DMS114 treated with DMSO at 0.1 percent for 48 hours (cell line): ENCODE data around the gene CD55.

ENCODE experiments used
- DNase-seq: peaks from one replicate; lab custom pipeline; 2025; ENCODE audit not compliant: unreplicated experiment; lab: John Stamatoyannopoulos, UW

Gene CD55, protein sequence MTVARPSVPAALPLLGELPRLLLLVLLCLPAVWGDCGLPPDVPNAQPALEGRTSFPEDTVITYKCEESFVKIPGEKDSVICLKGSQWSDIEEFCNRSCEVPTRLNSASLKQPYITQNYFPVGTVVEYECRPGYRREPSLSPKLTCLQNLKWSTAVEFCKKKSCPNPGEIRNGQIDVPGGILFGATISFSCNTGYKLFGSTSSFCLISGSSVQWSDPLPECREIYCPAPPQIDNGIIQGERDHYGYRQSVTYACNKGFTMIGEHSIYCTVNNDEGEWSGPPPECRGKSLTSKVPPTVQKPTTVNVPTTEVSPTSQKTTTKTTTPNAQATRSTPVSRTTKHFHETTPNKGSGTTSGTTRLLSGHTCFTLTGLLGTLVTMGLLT

GRCh38 chr1:207321079-207321789 lies at the start of gene CD55:
Gene CD55, plus strand, starts transcription at chr1:207321678. Its CDS starts 88 bp downstream, at chr1:207321766.
- peak; percentile 86 for DNase-seq

DNA sequence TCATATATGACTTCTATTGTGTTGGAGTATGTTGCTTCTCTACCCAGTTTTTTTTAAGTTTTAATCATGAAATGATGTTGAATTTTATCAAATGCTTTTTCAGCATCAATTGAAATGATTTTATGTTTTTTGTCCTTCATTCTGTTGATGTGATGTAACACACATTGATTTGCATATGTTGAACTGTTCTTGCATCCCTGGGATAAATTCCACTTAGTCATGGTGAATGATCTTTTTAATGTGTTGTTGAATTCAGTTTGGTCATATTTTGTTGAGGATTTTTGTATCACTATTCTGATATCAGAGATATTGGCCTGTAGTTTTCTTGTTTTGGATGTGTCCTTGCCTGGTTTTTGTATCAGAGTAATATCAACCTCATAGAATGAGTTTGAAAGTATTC lies 46.6 kb upstream of the CD55 start:
- DNase-seq: no peak

- DNase-seq: no peak
Measured at GRCh38 chr1:207276465-207276864, 45.0 kb upstream of the CD55 start.

- no peak for DNase-seq
Measured at GRCh38 chr1:207277241-207277640, 44.2 kb upstream of the CD55 start.

DNA sequence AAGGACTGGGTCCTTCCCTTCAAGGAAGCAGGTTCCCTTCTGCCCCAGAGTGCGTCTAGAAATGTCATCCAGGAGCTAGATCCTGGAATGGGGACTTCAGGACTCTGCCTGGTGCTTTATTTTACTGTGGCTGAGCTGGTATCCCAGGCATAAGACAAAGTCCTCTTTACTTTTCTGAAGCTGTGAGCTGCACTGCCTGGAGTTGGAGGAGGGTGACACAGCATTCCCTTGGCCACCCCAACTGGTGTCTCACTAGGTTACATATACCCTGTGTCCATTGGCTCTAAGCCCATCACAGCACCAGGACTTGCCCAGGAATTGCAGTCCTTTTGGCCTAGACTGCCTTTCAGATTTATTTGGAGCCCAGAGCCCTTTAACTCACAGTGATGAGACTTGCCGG lies 41.8 kb upstream of the CD55 start:
- no peak for DNase-seq

- no peak for DNase-seq
Measured at GRCh38 chr1:207280706-207281105, 40.8 kb upstream of the CD55 start.

DNA sequence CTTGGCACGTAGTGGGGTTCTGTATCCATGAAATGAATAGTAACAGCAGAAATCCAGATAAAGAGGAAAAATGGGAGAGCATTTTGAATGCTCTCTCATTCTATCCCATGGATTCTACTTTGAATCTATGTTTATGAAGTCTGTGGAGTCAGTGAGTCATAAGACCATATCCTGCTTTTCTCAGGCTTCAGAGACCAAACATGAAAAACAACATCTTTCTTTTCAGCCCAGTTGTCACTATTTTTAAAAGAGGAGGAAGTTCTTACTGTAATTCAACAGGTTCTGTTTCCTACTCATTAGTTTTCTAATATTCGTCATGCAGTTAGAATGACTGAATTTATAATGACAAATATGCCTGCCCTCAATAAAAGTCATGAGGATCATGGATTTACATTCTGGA lies 39.4 kb upstream of the CD55 start:
- no peak for DNase-seq

GRCh38 chr1:207282496-207283380 lies 38.7 kb upstream of the CD55 start:
- DNase-seq: no peak

DNA sequence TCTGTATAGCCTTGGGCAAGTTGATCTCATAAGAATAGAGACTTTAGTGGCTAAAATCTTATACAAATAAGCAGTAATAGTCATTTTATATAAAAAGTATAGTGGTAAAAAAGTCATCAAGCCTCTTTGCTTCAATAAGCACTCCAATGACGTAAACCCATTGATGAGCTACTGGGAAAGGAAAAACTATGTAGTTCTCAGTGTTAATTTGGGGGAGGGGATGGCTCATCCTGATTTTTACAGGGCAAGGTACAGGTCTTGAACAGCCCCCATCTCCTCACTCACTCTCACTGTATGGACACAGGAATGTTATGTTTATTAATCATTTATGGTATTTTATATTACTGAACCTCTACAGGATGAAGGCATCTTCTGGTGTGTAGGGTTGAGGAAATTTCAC lies 38.1 kb upstream of the CD55 start:
- DNase-seq: no peak

DNA sequence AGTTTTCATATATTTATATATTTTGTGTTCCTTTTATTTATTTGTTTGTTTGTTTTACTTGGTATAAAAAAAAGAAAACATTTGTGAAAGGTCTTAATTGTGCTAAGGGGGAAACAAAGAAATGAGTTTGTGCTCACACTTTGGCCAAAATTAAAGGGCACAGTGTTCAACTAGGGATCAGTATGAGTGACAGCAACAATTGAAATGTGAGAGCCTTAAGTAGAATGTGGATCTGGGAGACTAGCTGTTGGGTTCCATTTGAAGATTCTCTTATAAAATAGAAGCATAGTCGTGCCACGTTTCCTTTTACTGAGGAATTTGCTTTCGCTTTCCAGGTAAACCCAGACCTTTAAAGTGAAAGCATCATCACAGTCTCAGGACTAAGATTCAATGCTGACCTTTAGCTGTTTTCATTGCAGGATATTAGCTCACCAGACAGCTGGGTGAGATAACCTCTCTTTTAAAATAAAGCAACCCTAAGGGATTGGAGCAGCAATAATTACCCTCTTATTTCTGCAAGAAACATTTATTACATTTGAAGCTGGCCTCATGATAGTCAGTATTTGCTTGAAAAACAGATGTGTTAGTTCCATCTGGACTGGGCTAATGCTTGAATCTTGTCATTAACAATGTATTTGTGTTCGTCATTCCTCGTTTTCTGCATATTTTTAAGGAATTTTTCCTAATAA lies 37.1 kb upstream of the CD55 start:
- DNase-seq: no peak

- no peak for DNase-seq
Measured at GRCh38 chr1:207286786-207287468, 34.6 kb upstream of the CD55 start.

GRCh38 chr1:207288315-207288714 lies 33.2 kb upstream of the CD55 start:
- no peak for DNase-seq

DNA sequence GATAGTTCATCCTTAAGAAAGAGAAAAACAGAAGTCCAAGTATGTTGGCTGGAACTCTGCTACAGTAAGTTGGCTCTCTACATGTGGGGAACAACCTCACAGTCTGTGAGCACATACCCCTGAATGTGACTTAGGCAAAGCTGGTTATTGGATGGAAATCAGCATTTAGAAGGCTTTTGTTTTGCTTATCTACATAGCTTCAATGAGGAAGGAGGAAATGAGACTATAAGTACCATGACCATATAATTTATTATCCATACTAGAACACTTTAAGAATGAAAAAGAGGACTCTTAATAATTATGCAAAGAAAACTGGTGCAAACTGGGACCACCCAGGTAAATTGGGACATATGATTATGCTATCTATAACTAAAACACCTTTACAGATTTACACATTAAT lies 31.7 kb upstream of the CD55 start:
- no peak for DNase-seq

DNA sequence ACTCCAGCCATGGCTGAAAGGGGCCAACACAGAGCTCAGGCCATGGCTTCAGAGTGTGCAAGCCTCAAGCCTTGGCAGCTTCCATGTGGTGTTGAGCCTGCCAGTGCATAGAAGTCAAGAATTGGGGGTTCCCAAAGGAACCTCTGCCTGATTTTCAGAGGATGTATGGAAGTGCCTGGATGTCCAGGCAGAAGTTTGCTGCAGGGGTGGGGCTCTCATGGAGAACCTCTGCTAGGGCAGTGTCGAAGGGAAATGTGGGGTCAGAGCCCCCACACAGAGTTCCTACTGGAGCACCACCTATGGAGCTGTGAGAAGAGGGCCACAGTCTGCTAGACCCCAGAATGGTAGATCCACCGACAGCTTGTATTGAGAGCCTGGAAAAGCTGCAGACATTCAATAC lies 29.8 kb upstream of the CD55 start:
- DNase-seq: no peak

DNA sequence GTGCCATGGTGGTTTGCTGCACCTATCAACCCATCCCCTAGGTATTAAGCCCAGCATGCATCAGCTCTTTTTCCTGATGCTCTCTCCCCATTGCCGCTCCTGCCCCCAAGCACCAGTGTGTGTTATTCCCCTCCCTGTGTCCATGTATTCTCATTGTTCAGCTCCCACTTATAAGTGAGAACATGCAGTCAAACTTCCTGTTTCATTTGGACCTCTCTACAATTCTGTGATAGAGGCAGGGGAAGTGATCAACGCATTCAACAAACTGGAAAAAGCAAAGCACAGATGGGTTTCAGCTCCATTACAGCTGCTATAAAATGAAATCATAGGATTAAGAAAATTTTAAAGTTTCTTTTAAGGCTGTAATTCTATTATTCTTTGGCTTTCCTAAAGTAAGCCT lies 23.3 kb upstream of the CD55 start:
- no peak for DNase-seq

DNA sequence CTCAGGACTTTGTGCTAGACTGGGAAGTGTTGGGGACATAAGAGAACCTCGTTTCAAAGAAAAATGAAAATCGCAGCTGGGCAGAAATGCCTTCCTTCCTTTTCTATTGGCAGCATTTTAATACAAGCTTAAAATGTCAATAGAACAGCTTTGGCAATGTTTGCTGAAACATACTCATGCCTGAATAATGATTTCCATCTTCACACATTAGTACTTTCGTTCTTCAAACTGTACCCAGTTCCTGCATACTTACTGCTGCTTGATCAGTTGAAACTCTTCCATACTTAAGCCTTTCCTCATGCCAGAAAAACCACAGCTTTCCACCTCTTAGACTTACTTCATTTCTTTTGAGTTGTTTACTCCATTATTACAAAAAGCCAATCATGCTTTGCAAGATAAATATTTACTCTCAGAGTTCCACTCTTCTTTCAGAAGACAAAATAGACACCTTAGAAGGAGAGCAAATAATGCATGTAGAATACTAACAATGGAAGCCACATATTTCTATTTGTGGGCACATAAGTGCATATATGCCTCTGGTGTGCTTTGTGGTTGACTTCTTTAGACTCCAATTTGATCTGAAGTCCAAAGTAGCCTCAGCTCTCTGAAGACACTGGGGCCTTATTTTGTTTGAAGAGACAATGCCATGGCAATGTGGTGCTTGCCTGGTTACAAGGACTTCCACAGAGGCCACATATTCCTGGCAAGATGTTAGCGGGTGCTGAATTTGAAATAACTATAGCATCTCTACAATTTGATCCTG lies 22.7 kb upstream of the CD55 start:
- DNase-seq: no peak

DNA sequence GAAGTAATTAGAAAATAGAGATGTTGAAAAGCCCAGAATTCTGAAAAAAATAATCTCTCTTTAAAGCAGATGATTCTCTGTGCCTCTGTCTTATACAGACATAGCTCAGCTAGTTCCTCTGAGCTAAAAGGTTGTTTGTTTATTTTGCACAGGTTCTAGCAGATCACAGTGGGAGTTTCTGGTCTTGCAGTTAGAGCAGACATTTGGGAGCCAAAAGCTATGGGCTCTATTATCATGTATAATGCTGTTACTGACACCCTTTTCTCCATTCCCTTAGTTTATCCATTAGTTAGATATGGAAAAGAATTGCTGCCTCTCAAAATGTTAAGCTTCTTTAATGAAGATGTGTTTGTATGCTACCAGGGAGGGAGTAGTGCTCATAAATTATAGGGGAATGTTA lies 20.5 kb upstream of the CD55 start:
- DNase-seq: no peak

DNA sequence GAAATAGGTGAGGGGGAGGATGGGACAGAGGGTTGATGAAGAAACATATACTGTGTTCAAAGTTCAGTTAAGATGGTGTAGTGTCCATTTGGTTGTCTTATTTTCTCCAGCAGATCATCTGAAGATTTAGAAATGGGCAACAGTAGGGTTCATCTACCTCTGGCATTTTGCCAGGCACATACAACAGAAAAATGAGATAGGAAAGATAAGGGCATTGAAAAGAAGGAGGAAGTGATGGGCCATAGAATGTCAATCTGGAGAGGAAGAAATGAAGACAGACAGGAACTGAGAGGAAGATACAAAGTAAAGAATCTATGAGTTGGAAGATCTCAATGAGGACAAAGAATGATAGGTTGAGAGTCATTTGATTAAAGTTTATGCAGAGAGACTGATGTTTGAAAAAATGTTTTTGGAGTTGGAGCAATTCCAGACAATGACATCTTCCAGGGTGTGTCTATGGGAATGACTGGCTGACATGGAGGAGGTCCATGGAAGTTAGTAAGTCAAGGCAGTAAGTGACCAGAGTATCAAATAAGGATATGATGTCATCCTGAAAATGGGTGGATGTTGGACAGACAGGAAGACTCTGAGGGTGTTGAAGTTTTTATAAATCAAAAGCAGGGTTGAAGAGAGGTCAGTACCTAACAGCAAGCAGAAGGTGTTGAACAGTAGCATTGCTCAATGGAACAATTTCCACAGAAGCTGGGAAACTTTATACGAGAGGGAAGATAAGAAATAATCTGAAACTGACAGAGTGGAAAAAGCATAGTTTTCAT lies 18.7 kb upstream of the CD55 start:
- DNase-seq: no peak
